HG03571 (cell line): Measurements from ENCODE around the gene PREX1.

ENCODE experiments used
- ATAC-seq: cut with Tn5 transposase; IDR thresholded peaks from one replicate; pipeline ENCODE4 v1.9.1; 2021; ENCODE audit not compliant: unreplicated experiment

PREX1 gene

DNA sequence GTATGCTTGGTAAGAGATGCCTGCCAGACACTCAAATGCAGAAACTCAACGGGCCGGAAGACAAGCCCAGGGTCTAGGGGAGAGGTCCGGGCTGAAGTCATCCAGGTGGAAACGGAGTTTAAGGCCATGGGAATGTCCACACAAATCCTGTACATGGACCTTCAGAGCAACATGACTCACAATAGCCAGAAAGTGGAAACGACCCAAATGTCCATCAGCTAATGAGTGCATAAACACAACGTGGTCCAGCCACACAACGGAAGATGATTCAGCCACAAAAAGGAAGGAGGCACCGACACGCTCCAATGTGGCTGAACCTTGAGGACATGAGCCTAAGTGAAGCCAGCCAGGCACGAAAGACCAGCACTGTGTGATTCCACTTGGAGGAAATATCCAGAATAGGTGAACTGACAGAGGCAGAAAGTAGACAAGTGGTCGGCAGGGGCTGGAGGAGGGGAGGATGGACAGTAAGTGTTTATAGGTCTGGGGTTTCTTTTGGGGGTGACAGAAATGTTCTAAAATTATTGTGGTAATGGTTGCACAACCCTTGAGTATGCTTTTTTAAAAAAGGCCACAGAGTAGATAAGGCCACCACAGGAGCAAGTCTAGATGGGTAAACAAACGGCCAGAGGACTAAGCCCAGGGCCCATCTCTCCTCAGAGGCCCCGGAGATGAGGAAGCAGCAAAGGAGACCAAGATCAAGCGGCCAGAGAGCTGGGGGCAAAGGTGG, 105.6 kb downstream of the PREX1 start:
- no peak for ATAC-seq

DNA sequence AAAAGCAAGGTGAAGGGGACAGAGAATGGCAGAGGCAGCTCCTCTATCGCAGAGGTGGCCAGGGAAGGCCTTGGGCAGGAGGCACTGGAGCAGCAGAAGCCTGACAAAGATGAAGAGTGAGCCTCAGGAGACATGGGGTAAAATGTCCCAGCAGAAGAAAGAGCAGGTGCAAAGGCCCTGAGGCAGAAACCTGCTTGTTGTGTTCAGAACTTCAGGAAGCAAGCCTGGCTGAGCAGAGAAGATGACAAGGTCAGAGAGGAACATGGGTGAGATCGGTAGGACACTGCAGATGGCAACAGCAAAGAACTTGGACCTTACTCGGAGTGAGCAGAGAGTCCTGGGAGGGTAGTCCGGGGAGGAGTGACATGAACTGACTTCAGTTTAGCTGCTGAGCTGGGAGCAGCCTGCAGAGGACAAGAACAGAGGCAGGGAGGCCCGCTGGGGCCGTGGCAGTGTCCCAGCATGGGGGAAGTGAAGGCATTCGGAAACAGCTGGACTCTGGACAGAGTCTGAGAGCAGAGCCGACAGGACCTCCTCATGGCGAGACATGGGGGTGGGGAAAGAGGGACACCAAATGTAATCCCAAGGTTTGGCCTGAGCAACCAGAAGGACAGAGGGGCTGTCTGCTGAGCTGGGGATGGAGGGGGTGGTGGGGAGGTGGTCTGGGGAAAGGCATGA, 106.3 kb downstream of the PREX1 start:
- no peak for ATAC-seq

DNA sequence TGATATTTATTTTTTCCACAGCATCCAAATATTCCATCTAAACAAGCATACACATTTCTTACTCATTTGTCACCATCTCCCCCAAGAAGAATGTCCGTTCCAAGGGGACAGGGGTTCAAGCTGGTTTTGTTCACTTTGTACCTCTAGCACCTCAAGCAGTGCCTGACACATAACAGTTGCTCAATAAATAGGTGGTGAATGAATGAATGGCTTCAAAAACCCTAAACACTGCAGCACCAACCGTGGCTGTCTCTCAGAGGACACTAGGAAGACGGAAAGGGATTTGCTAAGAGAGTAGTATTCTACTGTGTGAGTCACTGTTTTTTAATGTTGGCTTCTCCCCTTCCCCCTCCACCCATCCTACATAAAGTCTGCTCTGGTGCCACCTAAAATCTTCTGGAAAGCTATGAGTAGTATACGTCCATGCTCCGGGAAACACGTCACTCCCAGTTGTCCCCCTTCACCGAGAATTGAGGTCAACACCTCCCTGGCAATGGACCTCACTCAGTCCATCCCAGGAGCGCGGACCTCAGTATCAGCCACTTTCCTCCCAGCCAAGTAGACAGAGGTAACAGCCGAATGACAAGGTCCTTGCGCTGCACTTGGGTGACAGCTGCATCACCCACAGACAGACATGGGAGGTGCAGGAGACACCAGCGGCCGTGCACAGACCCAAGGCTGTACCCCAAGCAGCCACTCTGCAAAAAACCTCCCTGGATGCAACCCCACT, 107.4 kb downstream of the PREX1 start:
- no peak for ATAC-seq

DNA sequence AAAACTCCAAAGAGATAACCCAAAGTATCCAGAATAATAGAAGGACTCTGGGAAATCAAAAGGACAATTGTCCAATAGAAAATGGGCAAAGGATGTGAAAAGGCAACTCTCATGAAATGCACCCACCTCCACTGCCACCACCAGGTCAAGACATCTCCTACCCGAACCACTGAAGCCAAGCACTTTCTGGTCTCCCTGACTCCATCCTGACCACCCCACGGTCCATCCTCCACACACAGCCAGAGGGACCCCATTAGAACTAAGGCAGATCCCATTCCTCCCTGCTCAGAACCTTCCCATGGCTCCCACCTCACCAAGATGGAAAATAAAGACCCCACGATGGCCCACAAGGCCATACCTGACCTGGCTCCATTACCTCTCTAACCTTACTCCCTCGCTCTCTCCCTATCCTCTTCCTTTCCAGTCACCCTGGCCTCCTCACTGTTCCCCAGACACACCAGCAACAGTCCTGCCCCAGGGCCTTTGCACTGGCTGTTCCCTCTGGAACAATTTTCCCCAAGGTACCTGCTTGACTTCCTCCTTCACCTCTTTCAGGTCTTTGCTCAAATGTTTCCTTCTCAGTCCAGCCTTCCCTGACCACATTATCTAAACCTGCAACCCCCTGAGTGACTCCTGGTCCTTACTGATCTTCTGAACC, 108.1 kb downstream of the PREX1 start:
- ATAC-seq: no peak

DNA sequence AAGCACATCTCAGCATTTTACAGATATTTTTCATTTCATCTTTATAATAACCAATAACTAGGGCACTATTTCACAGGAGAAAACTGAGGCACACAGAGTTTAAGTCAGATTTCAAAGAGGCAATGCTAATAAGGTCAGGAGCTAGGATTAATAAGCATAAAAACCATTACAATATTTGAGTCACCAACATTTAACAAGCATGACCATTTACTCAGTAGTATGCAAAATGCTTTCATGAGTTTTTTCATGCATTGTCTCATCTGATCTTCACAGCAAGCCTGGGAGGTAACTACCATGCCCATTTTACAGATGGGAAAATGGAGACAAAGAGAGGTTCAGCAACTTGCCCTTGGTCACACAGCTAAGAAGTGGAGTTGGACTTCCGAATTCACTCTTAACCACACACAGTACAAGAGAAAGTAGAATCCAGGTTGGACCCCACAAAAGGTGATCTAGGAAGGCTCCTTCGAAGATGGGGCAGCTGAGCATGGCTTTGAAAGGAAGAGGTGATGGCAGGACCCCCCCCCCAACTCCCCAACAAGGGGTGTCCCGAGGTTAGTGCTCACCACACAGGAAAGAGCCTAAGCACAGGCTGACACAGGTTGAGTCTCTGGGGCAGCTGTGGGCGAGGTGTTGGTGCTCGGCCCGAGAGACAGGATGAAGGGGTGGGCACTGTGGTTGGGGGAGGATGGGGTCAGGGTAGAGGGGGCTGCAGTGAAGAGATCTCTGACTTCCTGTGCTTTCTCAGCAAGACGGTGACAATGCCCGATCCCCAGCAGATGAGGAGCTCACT, 108.8 kb downstream of the PREX1 start:
- no peak for ATAC-seq

DNA sequence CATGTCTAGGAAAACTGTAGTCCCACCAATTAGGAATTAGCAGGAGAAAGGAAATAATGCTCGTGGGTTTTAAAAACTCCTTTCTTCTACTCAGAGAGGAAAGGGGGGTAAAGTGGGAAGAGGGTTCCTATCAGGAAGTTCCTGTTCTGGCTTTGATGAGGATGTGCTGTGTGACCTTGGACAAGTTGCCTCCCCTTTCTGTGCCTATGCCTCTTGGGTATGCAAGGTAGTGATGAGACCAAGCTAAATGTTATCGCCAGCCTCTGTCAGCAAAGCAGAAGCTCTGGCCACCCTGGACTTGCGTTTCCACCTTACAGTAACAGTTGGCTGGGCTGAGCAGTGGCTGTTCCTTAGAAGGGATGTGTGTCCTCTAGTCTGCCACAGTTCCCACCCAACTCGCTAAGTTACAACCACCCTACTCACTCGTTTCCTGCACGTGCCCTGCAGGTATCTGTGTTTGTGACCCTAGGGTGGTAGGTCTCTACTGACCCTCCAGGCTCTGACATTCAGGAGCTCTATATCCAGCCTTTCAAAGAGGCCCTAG, 110.0 kb downstream of the PREX1 start:
- no peak for ATAC-seq

DNA sequence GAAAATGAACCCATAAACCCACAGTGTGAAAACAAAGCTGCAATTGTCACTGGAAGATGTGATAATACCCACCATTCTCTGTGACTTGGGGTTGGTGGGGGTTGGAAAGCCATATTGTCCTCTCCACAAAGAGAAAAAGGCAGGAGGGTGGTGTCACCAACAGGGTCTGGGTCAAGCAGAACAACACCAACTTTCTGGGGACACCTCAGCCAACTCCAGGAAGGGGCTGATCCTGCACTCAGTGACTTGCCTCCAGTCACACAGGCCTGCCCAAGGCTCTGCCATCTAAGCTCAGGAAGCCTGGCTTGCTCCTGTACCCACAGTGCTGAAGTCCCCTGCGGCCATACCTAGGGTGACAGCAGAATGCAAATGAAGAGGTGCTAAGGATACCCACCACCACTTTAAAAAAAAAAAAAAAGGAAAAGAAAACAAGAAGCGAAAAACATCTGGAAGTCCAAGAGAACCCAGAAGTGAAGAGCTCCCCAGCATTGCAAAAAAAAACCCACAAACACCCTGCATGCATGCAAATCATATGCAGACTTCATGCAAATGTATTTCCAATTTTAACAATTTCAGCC, 110.6 kb downstream of the PREX1 start:
- ATAC-seq: no peak

DNA sequence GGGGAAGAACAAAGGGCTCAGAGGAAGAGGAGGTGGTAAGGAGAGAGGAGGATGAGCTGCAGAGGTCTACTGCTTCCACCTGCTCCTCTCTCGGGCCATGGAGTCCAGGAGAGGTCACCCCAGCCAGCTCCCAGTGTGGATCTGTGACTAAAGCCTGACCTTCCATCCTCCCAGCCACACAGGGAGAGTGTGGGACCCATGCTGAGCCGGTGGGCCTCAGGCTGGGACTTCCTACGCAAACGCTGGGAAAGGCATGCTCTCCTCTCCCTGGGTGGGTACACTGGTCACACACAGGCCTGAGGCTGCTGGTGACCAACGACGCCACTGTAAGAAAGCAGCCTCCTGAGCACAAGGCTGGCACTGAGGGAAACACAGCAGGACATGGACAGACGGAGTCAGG, 111.3 kb downstream of the PREX1 start:
- no peak for ATAC-seq

DNA sequence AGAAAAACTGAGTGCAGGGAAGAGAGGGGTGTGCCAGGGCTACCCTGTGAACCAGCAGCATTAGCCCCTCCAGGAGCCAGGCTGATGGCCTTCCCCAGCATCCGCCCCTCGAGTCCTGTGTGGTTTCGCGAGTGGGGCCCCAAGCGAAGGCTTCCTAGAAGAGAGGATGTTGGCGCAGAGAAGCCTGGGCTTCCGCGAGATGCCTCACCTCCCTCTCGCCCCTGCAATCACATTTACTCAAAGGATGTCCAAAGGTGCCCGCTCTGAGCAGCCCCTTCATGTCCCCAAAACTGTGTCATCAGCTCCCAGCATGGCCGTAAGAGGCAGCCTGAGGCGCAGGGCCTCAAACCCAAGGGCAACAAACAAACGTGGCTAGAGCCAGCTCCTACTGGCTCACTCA, 111.7 kb downstream of the PREX1 start:
- ATAC-seq: no peak

DNA sequence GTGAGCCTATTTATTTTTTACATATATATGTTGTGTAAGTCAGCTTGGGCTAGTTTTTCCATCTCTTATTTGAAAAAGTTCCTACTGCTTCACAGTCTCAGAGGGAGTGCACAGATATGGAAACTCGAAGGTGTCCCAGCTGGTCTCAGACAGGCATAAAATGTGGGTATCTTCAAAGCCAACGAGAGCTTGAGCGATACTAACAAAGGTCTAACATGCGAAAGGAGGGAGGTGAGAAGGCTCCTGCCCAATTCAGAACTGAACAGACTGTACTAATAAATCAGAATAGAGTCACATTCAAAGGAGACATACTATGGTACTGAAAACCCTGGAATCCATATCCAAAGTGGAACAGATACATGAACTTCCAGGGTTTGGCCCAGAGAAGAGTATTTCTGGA, 113.0 kb downstream of the PREX1 start:
- ATAC-seq: no peak

DNA sequence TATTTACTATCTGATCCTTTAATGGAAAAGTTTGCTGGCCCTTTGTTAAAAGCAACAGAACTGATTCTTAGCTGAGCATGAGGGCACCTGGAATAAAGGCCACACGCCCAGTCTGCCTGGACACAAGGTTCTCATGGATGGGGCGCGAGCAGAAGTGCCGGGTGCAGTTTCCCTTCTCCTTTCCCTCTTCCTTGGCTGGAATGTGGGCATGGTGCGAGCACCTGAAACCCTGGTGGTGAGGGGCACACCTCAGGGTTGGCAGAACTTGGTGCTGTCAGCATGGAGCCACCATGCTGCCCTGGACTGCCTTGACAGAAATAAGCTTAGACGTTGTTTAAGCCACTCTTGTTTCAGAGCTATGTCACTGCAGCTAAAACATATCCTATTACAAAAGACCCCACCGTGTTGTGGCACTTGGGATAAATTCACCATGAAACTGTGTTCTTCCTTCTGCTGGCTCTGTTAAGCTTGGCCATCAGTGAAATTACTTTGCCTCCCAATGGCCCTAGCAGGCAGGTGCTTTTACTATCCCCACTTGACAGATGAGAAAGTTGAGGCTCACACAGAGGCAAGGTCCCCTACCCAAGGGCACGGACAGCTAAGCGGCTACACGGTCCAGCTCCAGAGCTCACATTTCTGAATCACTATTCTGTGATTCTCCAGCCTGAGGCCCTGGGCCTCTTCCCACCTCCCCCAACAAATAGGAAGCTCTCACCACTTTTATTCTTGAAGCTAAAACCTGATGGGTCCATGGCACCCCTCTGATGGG, 115.9 kb downstream of the PREX1 start:
- ATAC-seq: no peak

DNA sequence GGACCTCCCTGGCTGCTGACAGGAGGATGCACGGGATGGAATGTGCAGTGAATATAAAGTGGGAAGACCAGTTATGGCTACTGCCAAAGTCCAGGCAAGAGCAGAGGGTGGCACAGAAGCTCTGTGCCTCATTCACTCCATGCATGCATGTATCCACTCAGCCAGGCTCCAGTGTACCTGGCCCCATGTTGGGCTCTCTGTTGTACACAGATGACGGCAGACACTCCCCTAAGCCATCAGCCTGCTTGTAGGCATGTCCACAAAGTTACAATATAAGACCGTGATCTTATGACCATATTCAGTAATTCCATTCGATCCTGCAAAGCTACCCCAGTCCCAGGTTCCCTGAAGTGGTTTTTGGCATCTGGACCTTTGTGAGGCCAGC, 116.8 kb downstream of the PREX1 start:
- no peak for ATAC-seq

DNA sequence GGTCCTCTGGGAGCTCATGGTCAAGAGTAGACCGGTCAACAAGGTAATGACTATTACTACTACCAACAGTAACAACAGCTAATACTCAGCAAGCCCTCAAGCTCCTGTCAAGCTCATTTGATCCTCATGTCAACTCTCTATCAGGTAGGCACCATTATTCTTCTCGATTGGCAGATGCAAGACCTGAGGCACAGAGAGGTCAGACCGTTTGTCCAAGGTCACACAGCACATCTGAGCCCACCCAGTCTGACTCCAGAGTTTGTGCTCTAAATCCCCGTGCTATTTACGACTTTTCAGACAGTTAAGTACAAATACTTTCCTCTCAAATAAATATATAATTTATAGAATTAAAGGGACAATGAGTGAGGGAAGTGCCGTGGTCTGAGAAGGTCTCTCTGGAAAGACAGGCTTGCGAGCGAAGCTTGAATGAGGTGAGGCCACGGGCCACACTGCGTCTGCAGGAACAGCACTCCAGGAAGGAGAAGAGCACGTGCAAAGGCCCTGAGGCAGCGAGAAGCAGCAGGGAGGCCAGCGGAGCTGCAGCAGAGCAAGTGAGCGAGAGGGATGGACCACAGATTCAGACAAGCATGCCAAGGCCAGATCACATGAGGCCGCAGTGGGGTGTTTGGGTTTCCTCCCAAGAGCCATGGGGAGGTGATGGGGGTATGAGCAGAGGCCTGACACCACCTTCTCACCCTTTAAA, 117.3 kb downstream of the PREX1 start:
- no peak for ATAC-seq

DNA sequence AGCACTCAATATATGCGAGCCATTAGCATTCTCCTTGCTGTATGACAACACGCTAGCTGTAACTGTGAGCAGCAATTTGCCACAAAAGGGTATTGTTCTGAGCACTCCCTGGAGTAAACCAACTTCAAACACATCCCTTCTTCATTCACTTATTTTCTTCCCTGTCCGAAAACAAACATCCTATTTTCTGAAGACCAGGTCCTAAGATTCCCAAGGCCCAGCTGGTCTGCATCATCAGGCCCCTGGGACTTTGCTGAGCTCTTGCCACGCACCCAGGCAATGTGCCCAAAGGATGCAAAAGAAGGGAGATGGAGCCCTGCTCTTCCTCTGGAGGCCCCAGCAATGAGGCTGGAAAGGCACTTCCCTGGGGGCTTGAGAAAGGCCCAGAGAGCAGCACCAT, 118.1 kb downstream of the PREX1 start:
- no peak for ATAC-seq

DNA sequence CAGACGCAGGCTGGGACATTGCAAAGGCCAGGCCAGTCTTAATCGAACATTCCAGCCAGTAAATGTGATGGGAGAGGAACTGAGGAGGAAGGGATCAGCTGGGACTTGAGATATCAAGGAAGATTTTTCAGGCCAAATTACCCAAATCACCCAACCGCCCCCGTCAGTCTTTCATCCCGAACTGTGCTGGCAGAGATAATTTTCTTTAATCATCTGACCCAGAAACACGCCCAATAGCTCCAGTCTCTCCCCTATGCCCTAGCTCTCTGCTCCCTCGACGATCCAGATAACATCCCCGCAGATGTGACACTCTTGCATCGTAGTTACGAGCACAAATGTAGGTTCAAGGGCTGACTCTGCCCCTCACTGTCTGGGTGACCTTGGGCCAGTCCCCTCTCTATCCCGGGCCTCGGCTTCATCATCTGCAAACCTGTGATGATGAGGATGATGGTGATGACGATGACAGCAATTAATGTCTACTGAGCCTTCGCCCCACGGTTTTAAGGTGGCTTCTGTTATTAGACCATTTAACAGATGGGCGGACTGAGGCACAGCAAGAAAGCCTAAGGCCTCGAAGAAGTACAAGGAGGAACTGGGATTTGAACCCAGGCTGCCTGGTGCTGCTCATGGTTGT, 118.6 kb downstream of the PREX1 start:
- no peak for ATAC-seq

DNA sequence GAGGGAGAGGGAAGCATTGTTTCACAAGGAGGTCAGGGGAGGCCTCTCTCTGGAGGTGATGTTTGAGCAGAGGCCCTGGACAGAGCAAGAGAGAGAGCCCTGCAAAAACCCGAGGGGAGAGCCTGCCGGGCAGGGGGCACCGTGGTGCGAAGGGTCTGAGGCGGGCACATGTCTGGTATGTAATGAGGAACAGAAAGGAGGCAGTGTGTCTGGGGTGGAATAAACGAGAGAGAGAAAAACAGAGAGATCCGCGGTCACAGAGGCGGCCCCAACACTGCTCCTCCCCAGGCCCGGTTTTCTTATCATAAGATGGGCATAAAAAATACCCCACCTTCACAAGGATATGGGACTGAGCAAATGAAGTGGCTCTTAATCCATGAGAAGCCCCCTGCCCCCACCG, 119.2 kb downstream of the PREX1 start:
- no peak for ATAC-seq

DNA sequence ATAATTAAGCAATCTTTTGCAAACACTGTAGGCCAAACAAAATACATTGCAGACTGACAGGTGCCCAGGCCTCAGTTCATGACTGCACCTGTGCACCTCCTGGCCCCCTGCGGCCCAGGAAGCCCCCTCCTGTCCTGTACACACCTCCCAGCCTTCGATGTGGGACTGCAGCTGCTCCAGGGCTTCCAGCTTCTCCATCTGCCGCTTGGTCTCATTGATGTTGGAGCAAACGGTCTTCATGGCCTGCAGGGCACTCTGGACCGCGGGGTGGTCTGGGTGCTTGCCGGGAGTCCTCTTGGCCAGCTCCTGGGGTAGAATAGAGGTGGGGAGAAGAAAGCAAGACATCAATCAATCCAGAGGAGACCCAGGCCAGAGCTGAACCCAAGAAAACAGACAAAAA, 119.7 kb downstream of the PREX1 start:
- ATAC-seq: no peak

DNA sequence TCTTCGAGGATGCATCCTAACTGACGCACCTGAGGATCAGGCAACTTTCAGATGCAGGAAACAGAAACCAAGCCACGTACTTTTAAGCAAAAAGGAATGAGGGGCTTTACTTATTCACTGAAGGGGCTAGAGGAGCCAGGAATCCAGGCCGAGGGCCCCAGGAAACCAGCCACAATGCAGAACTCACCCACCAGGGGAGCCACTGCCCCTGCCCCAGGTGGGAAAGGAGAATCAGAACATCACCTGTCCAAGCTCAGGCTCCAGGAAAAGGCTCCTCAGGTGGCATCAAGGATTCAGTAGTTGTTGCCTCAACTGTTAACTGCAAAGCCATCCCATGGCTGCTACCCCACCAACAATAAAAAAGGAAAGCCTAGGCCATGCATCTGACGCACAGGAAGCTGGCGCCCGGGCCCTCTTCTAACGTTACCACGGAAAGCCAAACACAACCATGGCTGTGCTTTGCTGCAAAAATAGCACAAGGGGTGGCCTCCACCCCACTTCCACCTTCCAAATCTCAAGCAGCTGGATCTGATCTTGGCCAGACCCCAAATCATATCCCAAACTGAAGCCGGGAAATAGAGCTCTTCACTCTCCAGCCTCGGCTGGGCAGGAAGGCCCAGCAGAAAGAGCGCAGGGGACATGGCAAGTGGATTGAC, 121.0 kb downstream of the PREX1 start:
- no peak for ATAC-seq
